HepG2 (cell line): ENCODE data around the gene DDRGK1. TPM values are rescaled to one million over a fixed set of nuclear protein-coding genes. Genes with fewer than 3 reads are reported as not detected.

ENCODE experiments used
- AGO1 ChIP-seq: fragments of 200-400 bp; formaldehyde crosslinking; IDR thresholded peaks from 2 replicates; pipeline ENCODE4 v1.6.1; 2017; ENCODE audit warnings: mild to moderate bottlenecking, low read depth, low read length, moderate library complexity; ENCODE audit not compliant: poor library complexity, severe bottlenecking
- ATF7-NPFF ChIP-seq: sonication (generic); formaldehyde crosslinking; IDR thresholded peaks from 2 replicates; pipeline ENCODE4 v1.8.1; 2023; ENCODE audit warnings: mild to moderate bottlenecking, low read depth, missing genetic modification reagents, moderate library complexity
- DPF2 ChIP-seq: sonication (generic); formaldehyde crosslinking; IDR thresholded peaks from 2 replicates; pipeline ENCODE4 v1.4.0; 2020; ENCODE audit warnings: mild to moderate bottlenecking, low read depth, missing genetic modification reagents, borderline replicate concordance
- HNRNPL ChIP-seq: fragments of 200-400 bp; formaldehyde crosslinking; IDR thresholded peaks from 2 replicates; pipeline ENCODE4 v1.6.1; 2017; ENCODE audit warnings: mild to moderate bottlenecking, low read depth, low read length
- SP2 ChIP-seq: sonication (generic); formaldehyde crosslinking; IDR thresholded peaks from 2 replicates; pipeline ENCODE4 v1.5.1; 2020; ENCODE audit warnings: mild to moderate bottlenecking, missing genetic modification reagents
- ZNF441 ChIP-seq: sonication (generic); formaldehyde crosslinking; IDR thresholded peaks from 2 replicates; pipeline ENCODE4 v1.7.0; 2021; ENCODE audit warnings: missing genetic modification reagents, borderline replicate concordance
- ZNF558 ChIP-seq: sonication (generic); formaldehyde crosslinking; IDR thresholded peaks from 2 replicates; pipeline ENCODE4 v1.9.0; 2022; ENCODE audit warnings: mild to moderate bottlenecking, missing genetic modification reagents, borderline replicate concordance
- polyA plus RNA-seq, 8 experiments: library from polyadenylated mRNA; depleted of rRNA in 3 of 8; stranded (reverse) in 7 of 8; unstranded in 1 of 8; fragments of >200 nt; fragmentation: Illumina TruSeq in 4 of 8; extraction: Trizol in 4 of 8; gene quantifications; 2 replicates each; pipeline versions ENCODE4 v1.2.1 to v1.2.3, GENCODE V29; 2011 to 2016; ENCODE audit warnings: low read depth in 4 of 8, missing spikeins in 1 of 8, mixed read lengths in 1 of 8; ENCODE audit not compliant: insufficient read depth in 1 of 8
- total RNA-seq, 5 experiments: library from RNA; depleted of rRNA; stranded (reverse); fragments of >200 nt; fragmentation: Illumina TruSeq; extraction: Trizol; gene quantifications; 2 replicates each; pipeline ENCODE4 v1.2.3, GENCODE V29; 2016; ENCODE audit warnings: low read depth in 1 of 5
- TF ChIP-seq, protein P1 (sequence below): conservative IDR thresholded peaks from 2 replicates; pipeline ENCODE4 v1.6.1; 2018; ENCODE audit warnings: missing genetic modification reagents
- TF ChIP-seq, protein P2 (sequence below): sonication (generic); formaldehyde crosslinking; IDR thresholded peaks from 2 replicates; pipeline ENCODE4 v1.9.0; 2021; ENCODE audit warnings: missing genetic modification reagents, borderline replicate concordance
- TF ChIP-seq, protein P3 (sequence below): sonication (generic); formaldehyde crosslinking; IDR thresholded peaks from 2 replicates; pipeline ENCODE4 v1.8.1; 2022; ENCODE audit warnings: mild to moderate bottlenecking, missing genetic modification reagents
- TF ChIP-seq, protein P4 (sequence below): sonication (generic); formaldehyde crosslinking; IDR thresholded peaks from 2 replicates; pipeline ENCODE4 v1.5.1; 2020; ENCODE audit warnings: mild to moderate bottlenecking, missing genetic modification reagents
- TF ChIP-seq, protein P5 (sequence below): sonication (generic); formaldehyde crosslinking; IDR thresholded peaks from 2 replicates; pipeline ENCODE4 v1.9.0; 2021; ENCODE audit warnings: missing genetic modification reagents, mild to moderate bottlenecking, borderline replicate concordance
- TF ChIP-seq, protein P6 (sequence below): sonication (generic); formaldehyde crosslinking; IDR thresholded peaks from 2 replicates; pipeline ENCODE4 v1.4.0; 2020; ENCODE audit warnings: missing genetic modification reagents

DDRGK1 gene
- total and polyA plus RNA-seq, 2 of the 13 experiments (the other 11 are each of a cell fraction or from before 2014, with no cell fraction given): 96.7 to 149 TPM

DNA sequence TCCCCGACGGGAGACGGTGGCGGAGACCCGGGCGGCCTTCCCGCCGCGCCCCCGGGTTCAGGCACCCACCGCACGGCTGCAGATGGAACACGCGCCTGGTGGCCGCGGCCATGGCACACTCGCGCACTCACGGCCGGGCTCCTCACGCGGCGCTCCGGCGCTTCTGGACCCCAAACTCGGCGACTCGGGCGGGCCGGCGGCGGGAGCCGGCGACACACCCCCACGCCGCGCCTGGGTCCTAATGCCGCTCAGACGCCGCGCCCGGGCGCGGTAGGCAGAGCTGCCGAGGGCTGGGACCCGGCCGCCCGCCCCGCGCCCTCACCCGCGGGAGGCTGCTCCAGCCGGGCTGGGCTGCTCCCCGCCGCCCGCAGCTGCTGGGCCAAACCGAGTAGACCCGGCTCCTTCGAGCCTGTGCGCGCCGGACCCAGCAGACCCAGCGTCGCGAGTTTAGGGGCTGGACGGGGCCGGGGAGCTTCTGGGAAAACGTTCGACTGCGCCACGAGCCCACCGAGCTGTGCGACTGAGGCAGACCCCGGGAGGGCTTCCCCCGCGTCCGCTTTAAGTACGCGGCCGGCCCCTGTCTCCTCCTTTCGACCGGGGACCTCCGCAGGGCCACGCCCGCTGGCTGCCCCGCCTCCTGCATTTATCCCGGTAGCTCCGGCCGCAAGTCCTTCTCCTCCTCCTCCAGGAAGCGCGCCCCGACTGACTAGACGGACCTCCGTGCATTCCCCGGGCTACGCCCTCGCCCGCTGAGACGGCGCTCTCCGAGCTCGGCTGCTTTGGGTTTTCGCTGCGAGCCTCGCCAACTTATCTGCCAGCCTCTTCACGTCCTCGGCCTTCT lies 34.8 kb upstream of the DDRGK1 start, which contains the start of gene SLC4A11 (continued):
- TF ChIP-seq ZNF441 (CRISPR knock-in tag) (peak; percentile 71; the same call in 1 of the 2 replicates), ATF7-NPFF (CRISPR knock-in tag) (peak; percentile 80), HNRNPL (0 out of 2 replicates have a peak, but pooled peaks have one; percentile 24), ZNF558 (CRISPR knock-in tag) (peak; percentile 84; the same call in 1 of the 2 replicates), SP2 (CRISPR knock-in tag) (0 out of 2 replicates have a peak, but pooled peaks have one; percentile 43), AGO1 (no peak), DPF2 (CRISPR knock-in tag) (0 out of 2 replicates have a peak, but pooled peaks have one; percentile 13)
- TF ChIP-seq, protein P1, sequence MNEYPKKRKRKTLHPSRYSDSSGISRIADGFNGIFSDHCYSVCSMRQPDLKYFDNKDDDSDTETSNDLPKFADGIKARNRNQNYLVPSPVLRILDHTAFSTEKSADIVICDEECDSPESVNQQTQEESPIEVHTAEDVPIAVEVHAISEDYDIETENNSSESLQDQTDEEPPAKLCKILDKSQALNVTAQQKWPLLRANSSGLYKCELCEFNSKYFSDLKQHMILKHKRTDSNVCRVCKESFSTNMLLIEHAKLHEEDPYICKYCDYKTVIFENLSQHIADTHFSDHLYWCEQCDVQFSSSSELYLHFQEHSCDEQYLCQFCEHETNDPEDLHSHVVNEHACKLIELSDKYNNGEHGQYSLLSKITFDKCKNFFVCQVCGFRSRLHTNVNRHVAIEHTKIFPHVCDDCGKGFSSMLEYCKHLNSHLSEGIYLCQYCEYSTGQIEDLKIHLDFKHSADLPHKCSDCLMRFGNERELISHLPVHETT (CRISPR knock-in tag): peak; percentile 59; the same call in 1 of the 2 replicates
- TF ChIP-seq, protein P2, sequence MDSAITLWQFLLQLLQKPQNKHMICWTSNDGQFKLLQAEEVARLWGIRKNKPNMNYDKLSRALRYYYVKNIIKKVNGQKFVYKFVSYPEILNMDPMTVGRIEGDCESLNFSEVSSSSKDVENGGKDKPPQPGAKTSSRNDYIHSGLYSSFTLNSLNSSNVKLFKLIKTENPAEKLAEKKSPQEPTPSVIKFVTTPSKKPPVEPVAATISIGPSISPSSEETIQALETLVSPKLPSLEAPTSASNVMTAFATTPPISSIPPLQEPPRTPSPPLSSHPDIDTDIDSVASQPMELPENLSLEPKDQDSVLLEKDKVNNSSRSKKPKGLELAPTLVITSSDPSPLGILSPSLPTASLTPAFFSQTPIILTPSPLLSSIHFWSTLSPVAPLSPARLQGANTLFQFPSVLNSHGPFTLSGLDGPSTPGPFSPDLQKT: no peak
- TF ChIP-seq, protein P3, sequence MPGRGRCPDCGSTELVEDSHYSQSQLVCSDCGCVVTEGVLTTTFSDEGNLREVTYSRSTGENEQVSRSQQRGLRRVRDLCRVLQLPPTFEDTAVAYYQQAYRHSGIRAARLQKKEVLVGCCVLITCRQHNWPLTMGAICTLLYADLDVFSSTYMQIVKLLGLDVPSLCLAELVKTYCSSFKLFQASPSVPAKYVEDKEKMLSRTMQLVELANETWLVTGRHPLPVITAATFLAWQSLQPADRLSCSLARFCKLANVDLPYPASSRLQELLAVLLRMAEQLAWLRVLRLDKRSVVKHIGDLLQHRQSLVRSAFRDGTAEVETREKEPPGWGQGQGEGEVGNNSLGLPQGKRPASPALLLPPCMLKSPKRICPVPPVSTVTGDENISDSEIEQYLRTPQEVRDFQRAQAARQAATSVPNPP (CRISPR knock-in tag): no peak
- TF ChIP-seq, protein P4, sequence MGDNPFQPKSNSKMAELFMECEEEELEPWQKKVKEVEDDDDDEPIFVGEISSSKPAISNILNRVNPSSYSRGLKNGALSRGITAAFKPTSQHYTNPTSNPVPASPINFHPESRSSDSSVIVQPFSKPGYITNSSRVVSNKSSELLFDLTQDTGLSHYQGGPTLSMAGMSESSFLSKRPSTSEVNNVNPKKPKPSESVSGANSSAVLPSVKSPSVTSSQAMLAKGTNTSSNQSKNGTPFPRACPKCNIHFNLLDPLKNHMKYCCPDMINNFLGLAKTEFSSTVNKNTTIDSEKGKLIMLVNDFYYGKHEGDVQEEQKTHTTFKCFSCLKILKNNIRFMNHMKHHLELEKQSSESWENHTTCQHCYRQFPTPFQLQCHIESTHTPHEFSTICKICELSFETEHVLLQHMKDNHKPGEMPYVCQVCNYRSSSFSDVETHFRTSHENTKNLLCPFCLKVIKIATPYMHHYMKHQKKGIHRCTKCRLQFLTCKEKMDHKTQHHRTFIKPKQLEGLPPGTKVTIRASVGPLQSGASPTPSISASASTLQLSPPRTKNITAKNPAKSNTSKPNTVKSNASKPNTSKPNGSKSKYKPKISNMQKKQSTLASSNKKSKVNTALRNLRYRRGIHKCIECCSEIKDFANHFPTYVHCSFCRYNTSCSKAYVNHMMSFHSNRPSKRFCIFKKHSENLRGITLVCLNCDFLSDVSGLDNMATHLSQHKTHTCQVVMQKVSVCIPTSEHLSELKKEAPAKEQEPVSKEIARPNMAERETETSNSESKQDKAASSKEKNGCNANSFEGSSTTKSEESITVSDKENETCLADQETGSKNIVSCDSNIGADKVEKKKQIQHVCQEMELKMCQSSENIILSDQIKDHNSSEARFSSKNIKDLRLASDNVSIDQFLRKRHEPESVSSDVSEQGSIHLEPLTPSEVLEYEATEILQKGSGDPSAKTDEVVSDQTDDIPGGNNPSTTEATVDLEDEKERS: peak; percentile 82
- TF ChIP-seq, protein P5, sequence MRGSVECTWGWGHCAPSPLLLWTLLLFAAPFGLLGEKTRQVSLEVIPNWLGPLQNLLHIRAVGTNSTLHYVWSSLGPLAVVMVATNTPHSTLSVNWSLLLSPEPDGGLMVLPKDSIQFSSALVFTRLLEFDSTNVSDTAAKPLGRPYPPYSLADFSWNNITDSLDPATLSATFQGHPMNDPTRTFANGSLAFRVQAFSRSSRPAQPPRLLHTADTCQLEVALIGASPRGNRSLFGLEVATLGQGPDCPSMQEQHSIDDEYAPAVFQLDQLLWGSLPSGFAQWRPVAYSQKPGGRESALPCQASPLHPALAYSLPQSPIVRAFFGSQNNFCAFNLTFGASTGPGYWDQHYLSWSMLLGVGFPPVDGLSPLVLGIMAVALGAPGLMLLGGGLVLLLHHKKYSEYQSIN (CRISPR knock-in tag): no peak
- TF ChIP-seq, protein P6, sequence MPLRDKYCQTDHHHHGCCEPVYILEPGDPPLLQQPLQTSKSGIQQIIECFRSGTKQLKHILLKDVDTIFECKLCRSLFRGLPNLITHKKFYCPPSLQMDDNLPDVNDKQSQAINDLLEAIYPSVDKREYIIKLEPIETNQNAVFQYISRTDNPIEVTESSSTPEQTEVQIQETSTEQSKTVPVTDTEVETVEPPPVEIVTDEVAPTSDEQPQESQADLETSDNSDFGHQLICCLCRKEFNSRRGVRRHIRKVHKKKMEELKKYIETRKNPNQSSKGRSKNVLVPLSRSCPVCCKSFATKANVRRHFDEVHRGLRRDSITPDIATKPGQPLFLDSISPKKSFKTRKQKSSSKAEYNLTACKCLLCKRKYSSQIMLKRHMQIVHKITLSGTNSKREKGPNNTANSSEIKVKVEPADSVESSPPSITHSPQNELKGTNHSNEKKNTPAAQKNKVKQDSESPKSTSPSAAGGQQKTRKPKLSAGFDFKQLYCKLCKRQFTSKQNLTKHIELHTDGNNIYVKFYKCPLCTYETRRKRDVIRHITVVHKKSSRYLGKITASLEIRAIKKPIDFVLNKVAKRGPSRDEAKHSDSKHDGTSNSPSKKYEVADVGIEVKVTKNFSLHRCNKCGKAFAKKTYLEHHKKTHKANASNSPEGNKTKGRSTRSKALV (CRISPR knock-in tag): peak; percentile 94
